Activated CD4-positive, alpha-beta T cell treated with anti-CD3 and anti-CD28 coated beads, Interleukin-2, amount 10 ng/mL, durations not matched to agents 24 days and 14 days (primary cell): ENCODE results near the gene PRKCH. TPM values are rescaled to one million over a fixed set of nuclear protein-coding genes. Genes with fewer than 3 reads are reported as not detected.
A peak's percentile ranks its signal among the peaks of the same experiment; 100 is the strongest.

Experiments used
- DNase-seq: peaks from one replicate; pipeline ENCODE4 v3.0.0; 2022
- H3K27ac Mint-ChIP-seq: one replicate; pipeline ENCODE4 v1.8.0; 2022; ENCODE audit warnings: mild to moderate bottlenecking, mixed read lengths
- H3K27me3 Mint-ChIP-seq: one replicate; pipeline ENCODE4 v1.8.0; 2022; ENCODE audit warnings: mixed read lengths
- H3K36me3 Mint-ChIP-seq: one replicate; pipeline ENCODE4 v1.8.0; 2022; ENCODE audit warnings: low read depth, mild to moderate bottlenecking, mixed read lengths
- H3K4me1 Mint-ChIP-seq: one replicate; pipeline ENCODE4 v1.8.0; 2021; ENCODE audit warnings: mixed read lengths
- H3K4me3 Mint-ChIP-seq: one replicate; pipeline ENCODE4 v1.8.0; 2022; ENCODE audit warnings: mild to moderate bottlenecking, moderate library complexity, mixed read lengths
- H3K9me3 Mint-ChIP-seq: one replicate; pipeline ENCODE4 v1.8.0; 2021; ENCODE audit warnings: mixed read lengths
- intact Hi-C: fragments of 100-400 bp; cut with micrococcal nuclease; formaldehyde crosslinking; loops from one replicate; pipeline ENCODE4 v1.15.1; 2023
- total RNA-seq: library from RNA; stranded (reverse); gene quantifications from 2 replicates; pipeline ENCODE4 v1.2.3, GENCODE V29; 2022

PRKCH gene
- total RNA-seq: 108 and 118 TPM in 2 replicates

- Mint-ChIP-seq H3K36me3 (peaks cover 28% of the 10 kb centered on the region), H3K4me3 (peak within 1 kb of the TSS; percentile 93), H3K27me3 (no peaks in the 10 kb centered on the region), H3K27ac (peak within 1 kb of the TSS; percentile 91), H3K9me3 (no peaks in the 10 kb centered on the region), H3K4me1 (peaks cover 21% of the 10 kb centered on the region)
- intact Hi-C loops: loop anchor here (5.0 to 10.0 kb wide), 3 partner anchors 36 to 133 kb away; partner anchors contain the start of gene TMEM30B
- peak; percentile 96 for DNase-seq
These were observed at the start of gene PRKCH for GRCh38 chr14:61321385-61322010. TSS of gene PRKCH (plus strand) at chr14:61321579. CDS start at chr14:61322102, 523 bp downstream.

- peaks cover 42% of the 10 kb centered on the region for H3K27me3 Mint-ChIP-seq
- no peaks in the 10 kb centered on the region for H3K9me3 Mint-ChIP-seq
- no peaks in the 10 kb centered on the region for H3K36me3 Mint-ChIP-seq
- H3K4me1 Mint-ChIP-seq: peaks cover 16% of the 10 kb centered on the region
- DNase-seq: no peak
- no peak overlapping the region for H3K27ac Mint-ChIP-seq
- no peak overlapping the region for H3K4me3 Mint-ChIP-seq
- intact Hi-C loops: no loop called here
These were observed 44.1 kb upstream of the PRKCH start for GRCh38 chr14:61277232-61277631.

GRCh38 chr14:61277784-61278183 lies 43.6 kb upstream of the PRKCH start:
- Mint-ChIP-seq H3K27ac (no peak overlapping the region), H3K4me3 (no peak overlapping the region), H3K9me3 (no peaks in the 10 kb centered on the region), H3K36me3 (no peaks in the 10 kb centered on the region), H3K4me1 (peaks cover 16% of the 10 kb centered on the region), H3K27me3 (peaks cover 41% of the 10 kb centered on the region)
- intact Hi-C loops: no loop called here
- DNase-seq: no peak

- Mint-ChIP-seq H3K36me3 (no peaks in the 10 kb centered on the region), H3K4me3 (no peak overlapping the region), H3K9me3 (no peaks in the 10 kb centered on the region), H3K27me3 (peaks cover 36% of the 10 kb centered on the region), H3K4me1 (peaks cover 25% of the 10 kb centered on the region), H3K27ac (no peak overlapping the region)
- no peak for DNase-seq
- intact Hi-C loops: no loop called here
These were observed 42.3 kb upstream of the PRKCH start for GRCh38 chr14:61279082-61279481.

- Mint-ChIP-seq H3K4me1 (peaks cover 28% of the 10 kb centered on the region), H3K9me3 (no peaks in the 10 kb centered on the region), H3K4me3 (peak overlapping the region; percentile 88), H3K27ac (peak overlapping the region; percentile 84), H3K36me3 (no peaks in the 10 kb centered on the region), H3K27me3 (peaks cover 30% of the 10 kb centered on the region)
- intact Hi-C loops: loop anchor here (5.0 kb wide), 2 partner anchors 42 to 847 kb away; partner anchors contain the start of gene PRKCH
- peak; percentile 81 for DNase-seq
These were observed 41.3 kb upstream of the PRKCH start for GRCh38 chr14:61280092-61280525.

GRCh38 chr14:61280526-61281185 lies 40.7 kb upstream of the PRKCH start:
- H3K27ac Mint-ChIP-seq: peak overlapping the region; percentile 84

GRCh38 chr14:61281186-61281947 lies 40.0 kb upstream of the PRKCH start, which contains the start of gene TMEM30B:
TSS of gene TMEM30B (minus strand) at chr14:61281338. CDS start at chr14:61281147, 191 bp downstream.
- H3K9me3 Mint-ChIP-seq: no peaks in the 10 kb centered on the region
- intact Hi-C loops: loop anchor here (5.0 kb wide), 2 partner anchors 41 to 846 kb away; partner anchors contain the start of gene PRKCH
- H3K4me1 Mint-ChIP-seq: peaks cover 35% of the 10 kb centered on the region

More at GRCh38 chr14:61280526-61281185, 40.7 kb upstream of the PRKCH start:
- Mint-ChIP-seq H3K9me3 (no peaks in the 10 kb centered on the region), H3K4me3 (peak overlapping the region; percentile 88), H3K4me1 (peaks cover 31% of the 10 kb centered on the region), H3K27me3 (peaks cover 29% of the 10 kb centered on the region), H3K36me3 (no peaks in the 10 kb centered on the region)
- peak; percentile 92 for DNase-seq
- intact Hi-C loops: loop anchor here (5.0 kb wide), 2 partner anchors 42 to 847 kb away; partner anchors contain the start of gene PRKCH

GRCh38 chr14:61281948-61282275 lies 39.5 kb upstream of the PRKCH start:
- H3K27me3 Mint-ChIP-seq: peaks cover 24% of the 10 kb centered on the region
- H3K9me3 Mint-ChIP-seq: no peaks in the 10 kb centered on the region
- peaks cover 38% of the 10 kb centered on the region for H3K4me1 Mint-ChIP-seq
- H3K36me3 Mint-ChIP-seq: no peaks in the 10 kb centered on the region
- intact Hi-C loops: loop anchor here (5.0 kb wide), 2 partner anchors 40 to 845 kb away; partner anchors contain the start of gene PRKCH
- H3K27ac Mint-ChIP-seq: no peak overlapping the region
- no peak for DNase-seq
- H3K4me3 Mint-ChIP-seq: no peak overlapping the region

More at GRCh38 chr14:61281186-61281947, 40.0 kb upstream of the PRKCH start, which contains the start of gene TMEM30B:
- H3K4me3 Mint-ChIP-seq: peak within 1 kb of the TSS; percentile 88
- DNase-seq: no peak
- H3K36me3 Mint-ChIP-seq: no peaks in the 10 kb centered on the region
- H3K27ac Mint-ChIP-seq: peak within 1 kb of the TSS; percentile 84
- peaks cover 25% of the 10 kb centered on the region for H3K27me3 Mint-ChIP-seq

- no peaks in the 10 kb centered on the region for H3K36me3 Mint-ChIP-seq
- peaks cover 25% of the 10 kb centered on the region for H3K27me3 Mint-ChIP-seq
- H3K27ac Mint-ChIP-seq: no peak overlapping the region
- H3K9me3 Mint-ChIP-seq: no peaks in the 10 kb centered on the region
- intact Hi-C loops: loop anchor here (5.0 kb wide), 2 partner anchors 40 to 845 kb away; partner anchors contain the start of gene PRKCH
- DNase-seq: no peak
- peaks cover 42% of the 10 kb centered on the region for H3K4me1 Mint-ChIP-seq
- no peak overlapping the region for H3K4me3 Mint-ChIP-seq
These were observed 38.6 kb upstream of the PRKCH start for GRCh38 chr14:61282746-61283145.

- H3K27ac Mint-ChIP-seq: no peak overlapping the region
- DNase-seq: no peak
- peaks cover 42% of the 10 kb centered on the region for H3K4me1 Mint-ChIP-seq
- H3K36me3 Mint-ChIP-seq: no peaks in the 10 kb centered on the region
- H3K9me3 Mint-ChIP-seq: no peaks in the 10 kb centered on the region
- peaks cover 20% of the 10 kb centered on the region for H3K27me3 Mint-ChIP-seq
- intact Hi-C loops: loop anchor here (5.0 kb wide), 2 partner anchors 38 to 843 kb away; partner anchors contain the start of gene PRKCH
- H3K4me3 Mint-ChIP-seq: no peak overlapping the region
These were observed 37.4 kb upstream of the PRKCH start for GRCh38 chr14:61284001-61284400.

- Mint-ChIP-seq H3K4me3 (no peak overlapping the region), H3K9me3 (no peaks in the 10 kb centered on the region), H3K27me3 (peaks cover 13% of the 10 kb centered on the region), H3K27ac (no peak overlapping the region), H3K4me1 (peaks cover 31% of the 10 kb centered on the region), H3K36me3 (no peaks in the 10 kb centered on the region)
- intact Hi-C loops: no loop called here
- no peak for DNase-seq
These were observed 36.0 kb upstream of the PRKCH start for GRCh38 chr14:61285364-61285763.

- no peak for DNase-seq
- Mint-ChIP-seq H3K9me3 (no peaks in the 10 kb centered on the region), H3K27me3 (peaks cover 13% of the 10 kb centered on the region), H3K27ac (no peak overlapping the region), H3K36me3 (no peaks in the 10 kb centered on the region), H3K4me3 (no peak overlapping the region), H3K4me1 (peaks cover 27% of the 10 kb centered on the region)
- intact Hi-C loops: no loop called here
These were observed 34.2 kb upstream of the PRKCH start for GRCh38 chr14:61287196-61287595.

GRCh38 chr14:61288228-61288627 lies 33.2 kb upstream of the PRKCH start:
- Mint-ChIP-seq H3K27ac (no peak overlapping the region), H3K27me3 (peaks cover 7% of the 10 kb centered on the region), H3K4me1 (peaks cover 23% of the 10 kb centered on the region), H3K4me3 (no peak overlapping the region), H3K9me3 (no peaks in the 10 kb centered on the region), H3K36me3 (no peaks in the 10 kb centered on the region)
- intact Hi-C loops: no loop called here
- DNase-seq: no peak
